Thyroid gland (tissue), 4 donors: ENCODE results near the gene SLC9A5.

ENCODE experiments used
- CTCF ChIP-seq, 6 experiments: fragments of 200-600 bp in 3 of 6; fragments of 450-650 bp in 3 of 6; sonication (generic) in 3 of 6; IDR thresholded peaks; one replicate each; pipeline ENCODE4 v1.5.1; 2016 to 2019; ENCODE audit warnings: antibody characterized with exemption in 6 of 6, mild to moderate bottlenecking in 2 of 6, inconsistent platforms in 1 of 6, moderate library complexity in 1 of 6
- POLR2A ChIP-seq, 2 donors: fragments of 450-650 bp; IDR thresholded peaks; one replicate each; pipeline ENCODE4 v1.6.1; 2017; ENCODE audit warnings: antibody characterized with exemption in 2 of 2, mild to moderate bottlenecking in 2 of 2, moderate library complexity in 1 of 2

- TF ChIP-seq CTCF (IDR thresholded peaks at IDR 0.05) (no peak), POLR2A (IDR thresholded peaks at IDR 0.05) (no peak)
These were observed 45.8 kb upstream of the SLC9A5 start for GRCh38 chr16:67202956-67203493.
